Measurements from ENCODE around the gene ATP5PO.
A peak's percentile ranks its signal among the peaks of the same experiment; 100 is the strongest.

The ATP5PO gene, protein sequence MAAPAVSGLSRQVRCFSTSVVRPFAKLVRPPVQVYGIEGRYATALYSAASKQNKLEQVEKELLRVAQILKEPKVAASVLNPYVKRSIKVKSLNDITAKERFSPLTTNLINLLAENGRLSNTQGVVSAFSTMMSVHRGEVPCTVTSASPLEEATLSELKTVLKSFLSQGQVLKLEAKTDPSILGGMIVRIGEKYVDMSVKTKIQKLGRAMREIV

DNA sequence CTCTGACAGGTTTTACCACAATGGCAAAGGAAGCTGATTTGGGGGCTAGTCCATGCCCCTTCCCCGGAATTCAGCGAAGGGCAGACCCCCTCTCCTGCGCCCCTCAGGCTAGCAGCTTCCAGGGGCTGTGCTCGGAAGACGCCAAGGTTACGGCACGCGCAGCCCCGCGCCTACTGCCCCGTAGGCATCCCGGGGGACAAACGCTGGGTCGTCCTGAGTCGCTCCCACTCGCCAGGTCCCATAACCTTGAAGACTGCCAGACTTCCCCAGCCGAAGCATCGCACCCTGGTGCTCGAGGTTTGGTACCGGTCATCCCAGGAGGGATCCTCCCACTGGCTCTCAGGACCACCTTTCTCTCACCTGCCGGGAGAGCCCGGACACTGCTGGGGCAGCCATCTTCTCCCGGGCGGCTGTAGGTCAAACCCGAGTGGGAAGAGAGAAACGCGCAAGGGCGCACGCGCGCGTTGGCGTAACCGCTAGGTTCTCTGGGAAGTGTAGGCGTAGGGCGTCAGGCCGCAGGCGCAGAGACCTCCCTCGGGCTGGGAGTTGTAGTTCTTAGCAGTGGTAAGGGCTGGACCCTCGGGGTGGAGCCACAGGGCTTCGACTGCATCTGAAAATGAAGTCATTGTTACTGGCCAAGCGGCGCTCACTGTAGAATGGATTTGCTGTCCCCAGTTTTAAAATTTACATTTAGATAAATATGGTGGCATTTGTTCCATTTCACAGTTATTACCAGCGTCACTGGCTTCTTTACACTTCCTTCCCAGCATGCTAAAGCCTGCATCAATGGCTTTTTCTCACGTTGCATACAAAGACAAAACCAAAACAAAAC is at the start of gene ATP5PO:
Gene ATP5PO (minus strand): TSS at position 437 of the 832 bp plus-strand sequence. CDS start 41 bp downstream, at position 396.
- DNase-seq, result peak; percentile 98 to 99

DNA sequence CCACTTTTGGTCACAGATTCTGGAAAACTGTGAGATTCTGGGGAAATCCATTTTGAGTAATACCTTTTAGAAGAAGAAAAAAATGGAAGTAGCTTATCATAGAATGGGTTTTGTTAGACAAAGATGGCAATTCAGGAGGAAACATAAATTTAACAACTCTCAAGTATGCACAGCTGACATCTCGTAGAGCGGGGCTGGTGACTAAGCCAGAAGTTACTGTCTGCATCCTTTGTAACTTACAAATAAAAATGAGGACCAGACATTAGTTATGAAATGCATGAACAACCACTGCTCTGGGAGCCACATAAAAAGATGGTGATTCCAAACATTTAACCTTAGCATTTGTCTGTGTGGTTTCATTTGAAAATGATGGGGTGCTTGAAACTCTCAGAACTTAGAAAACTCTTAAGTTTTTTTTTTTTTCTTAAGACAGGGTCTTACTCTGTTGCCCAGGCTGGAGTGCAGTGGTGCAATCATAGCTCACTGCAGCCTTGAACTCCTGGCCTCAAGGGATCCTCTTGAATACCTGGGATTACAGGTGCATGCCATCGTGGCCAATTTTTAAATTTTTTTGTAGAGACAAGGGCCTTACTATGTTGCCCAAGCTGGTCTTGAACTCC is 49.2 kb upstream of the ATP5PO start:
- DNase-seq, result no peak

DNA sequence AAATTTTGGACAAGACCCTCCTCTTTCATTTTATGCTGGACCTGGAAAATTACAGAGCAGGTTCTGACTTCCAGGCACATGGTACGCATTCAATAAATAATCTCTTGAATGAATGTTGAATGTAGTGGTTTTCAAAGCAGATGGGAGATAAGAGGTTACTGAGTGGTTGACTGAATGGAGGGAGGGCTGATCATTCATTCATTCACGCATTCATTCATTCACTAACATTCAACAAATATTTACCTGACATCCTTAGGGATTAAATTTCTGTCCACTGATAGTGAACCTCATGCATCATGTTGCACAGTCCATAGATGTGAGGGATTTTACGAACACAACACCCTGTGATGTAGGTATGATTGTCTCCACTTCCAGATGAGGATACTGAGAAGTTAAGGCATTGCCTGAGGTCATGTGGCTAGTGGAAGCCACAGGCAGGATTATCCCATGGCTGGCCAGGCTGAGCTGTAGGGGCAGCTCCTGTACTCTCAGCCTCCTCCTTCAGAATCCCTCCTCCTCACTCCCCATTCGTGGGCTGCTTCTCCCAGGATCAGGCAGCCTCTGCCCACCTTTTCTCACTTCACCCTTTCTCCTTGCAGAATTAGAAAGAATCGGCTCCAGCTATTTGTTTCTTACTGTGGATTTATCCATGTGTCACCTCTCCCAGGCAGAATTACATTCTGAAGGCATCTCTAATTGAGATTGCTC is 48.4 kb upstream of the ATP5PO start:
- no peak for DNase-seq

DNA sequence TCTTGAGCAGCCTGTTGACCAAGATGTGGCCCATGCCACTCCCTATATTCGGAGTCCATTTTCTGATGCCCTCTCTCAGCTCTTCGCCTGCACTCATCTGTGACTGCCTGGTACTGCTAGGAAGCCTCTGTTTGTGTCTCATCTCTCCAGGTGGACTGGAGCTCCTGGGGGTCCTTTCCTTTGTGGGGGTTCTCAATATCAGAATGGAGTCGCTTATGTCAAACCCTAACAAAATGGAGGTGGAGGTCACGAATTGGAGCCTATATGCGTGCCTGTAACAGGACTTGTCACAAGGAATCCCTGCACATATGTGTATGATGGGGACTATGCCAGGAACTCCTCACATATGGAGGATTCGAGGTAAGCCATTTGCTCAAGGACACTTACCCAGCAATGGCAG is 46.7 kb upstream of the ATP5PO start:
- no peak for DNase-seq

DNA sequence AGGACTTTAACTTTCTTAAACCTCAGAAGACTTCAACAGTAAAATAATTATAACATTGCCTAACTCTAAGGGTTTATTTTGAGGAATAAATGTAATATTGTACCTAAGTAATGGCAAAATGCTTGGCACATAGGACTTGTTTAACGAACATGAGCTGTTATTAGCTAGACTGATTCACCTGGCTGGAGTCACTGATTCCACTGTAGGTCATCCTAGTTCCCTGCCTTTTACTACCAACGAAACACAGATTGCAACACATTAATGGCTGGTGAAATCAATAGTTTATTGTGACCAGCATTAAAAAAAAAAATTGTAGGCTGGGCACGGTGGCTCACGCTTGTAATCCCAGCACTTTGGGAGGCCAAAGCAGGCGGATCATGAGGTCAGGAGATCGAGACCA is 45.5 kb upstream of the ATP5PO start:
- no peak for DNase-seq

DNA sequence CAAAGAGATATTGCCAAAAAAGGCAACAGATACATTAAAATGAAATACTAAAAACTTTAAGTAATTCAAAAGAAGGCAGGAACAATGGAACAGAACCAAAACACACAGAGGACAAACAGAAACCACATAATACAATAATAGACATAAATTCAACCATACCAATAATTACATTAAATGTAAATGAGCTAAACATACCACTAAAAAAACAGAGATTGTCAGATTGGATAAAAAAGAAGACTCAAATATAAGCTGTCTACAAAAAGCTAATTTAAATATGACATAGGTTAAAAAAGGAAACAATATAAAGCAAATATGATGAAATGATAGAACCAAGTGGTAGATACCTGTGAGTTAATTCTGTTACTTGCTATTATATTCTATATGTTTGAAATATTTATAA is 44.1 kb upstream of the ATP5PO start:
- no peak for DNase-seq

DNA sequence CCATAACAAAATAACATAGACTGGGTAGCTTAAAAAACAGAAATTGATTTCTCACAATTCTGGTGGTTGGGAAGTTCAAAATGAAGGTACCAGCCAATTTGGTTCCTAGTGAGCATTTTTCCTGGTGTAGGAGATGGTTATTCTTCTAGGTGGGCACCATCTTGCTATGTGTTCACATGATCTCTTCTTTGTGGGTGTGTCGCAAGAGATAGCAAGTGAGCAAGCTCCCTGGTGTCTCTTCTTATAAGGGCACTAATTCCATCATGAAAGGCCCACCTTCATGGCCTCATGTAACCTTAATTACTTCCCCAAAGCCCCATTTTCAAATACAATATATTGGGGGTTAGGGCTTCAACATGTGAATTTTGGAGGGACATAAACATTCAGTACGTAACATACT is 38.8 kb upstream of the ATP5PO start:
- DNase-seq, result no peak

DNA sequence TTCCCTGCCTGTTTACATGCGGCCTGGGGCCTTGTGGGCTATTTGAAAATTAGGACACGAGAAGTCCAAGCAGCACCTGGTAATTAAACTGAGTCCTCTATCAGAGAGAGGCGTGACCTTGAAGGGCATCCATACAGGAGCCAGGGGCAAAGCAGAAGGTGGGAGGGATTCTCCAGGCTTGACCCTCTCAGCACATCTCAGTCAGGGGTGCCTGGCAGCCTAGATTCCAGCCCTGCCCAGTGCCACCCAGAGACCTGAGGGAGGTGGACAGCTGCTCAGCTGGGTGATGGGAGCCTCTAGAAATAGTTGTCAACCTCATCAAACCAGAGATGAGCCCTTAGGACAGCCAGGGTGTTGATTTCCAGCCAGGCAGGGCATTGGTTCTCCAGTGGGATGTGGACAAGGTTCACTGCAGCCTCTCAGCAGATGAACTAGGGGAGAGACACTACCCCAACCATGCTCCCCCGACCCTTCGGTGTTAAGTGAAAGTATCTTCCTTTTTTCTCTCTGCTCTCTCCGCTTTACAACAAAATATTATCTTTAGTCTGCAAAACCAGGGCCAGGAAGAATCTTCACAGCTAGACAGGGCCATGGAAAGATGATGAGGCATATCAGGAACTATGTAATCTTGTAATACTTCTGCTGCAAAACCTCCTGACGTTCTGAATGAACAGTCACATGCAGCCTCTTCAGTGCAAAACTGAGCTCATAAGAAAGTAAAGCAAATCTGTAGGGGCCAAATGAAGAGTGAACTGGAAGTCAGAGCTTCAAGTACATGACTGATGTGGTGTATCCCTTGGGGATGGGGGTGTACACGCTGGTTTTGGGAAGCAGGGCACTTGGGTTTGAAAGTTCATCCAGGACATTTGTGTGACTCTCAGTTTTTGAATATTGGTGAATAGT is 35.9 kb upstream of the ATP5PO start:
- no peak for DNase-seq

DNA sequence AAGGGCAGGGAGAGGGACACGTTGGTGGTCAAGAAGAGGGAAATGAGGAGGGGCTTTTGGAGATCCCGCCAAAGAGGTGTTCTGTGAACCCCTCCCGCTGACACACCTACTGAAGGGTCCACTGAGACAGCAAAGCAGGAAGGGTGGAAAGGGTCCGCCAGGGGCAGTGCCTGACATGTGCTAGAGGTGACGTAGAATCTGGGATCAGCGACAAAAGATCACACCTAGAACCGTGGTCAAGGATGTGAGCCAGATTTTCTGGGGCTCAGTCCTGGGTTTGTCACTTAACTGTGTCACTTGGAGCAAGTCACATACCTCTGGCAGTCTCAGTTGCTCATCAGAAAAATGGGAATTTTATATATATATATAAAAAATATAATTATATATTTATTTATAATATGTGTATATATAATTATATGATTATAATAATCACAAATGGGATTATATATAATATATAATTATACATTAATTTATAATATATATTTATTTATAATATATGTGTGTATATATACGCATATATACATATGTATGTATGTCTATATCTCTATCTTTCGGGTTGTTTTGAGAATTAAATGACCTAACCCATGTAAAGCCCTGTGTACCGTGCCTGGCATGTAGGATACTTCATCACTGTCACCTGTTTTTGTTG is 35.0 kb upstream of the ATP5PO start:
- no peak for DNase-seq

DNA sequence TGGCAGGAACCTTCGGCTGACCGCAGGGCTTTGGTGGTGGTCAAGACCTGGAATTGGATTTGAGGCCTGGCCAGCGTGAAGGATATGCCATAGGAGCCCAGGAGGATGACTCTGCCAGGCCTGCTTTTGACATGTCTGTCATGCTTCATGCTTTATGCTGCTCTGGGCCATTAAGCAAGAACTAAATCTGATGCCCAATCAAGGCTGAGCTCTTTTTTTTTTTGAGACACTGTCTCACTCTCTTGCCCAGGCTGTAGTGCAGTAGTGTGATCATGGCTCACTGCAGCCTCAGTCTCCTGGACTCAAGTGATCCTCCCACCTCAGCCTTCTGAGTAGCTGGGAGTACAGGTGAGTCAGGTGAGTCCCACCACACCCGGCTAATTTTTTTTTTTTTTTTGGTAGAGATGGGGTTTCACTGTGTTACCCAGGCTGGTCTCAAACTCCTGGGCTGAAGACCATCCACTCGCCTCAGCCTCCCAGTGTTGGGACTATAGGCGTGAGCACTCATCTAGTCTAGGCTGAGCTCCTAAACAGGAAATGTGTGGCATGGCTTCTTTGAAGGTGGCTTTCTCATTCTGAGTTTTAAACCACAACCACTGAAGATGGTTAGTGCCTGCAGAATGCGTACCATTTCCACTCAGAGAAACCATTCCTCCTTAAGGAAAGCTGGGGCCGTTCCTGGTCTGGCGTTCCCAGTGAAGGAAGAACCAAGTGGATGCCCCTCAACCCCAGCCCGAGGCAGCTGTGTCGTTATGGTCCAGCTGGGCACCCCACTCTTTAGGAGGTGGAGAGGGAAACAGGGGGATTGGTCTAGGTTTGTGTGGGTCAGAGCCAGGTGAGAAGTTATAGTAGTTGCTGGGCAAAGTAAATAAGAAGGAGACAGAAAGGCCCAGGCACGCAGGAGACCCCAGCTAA is 34.2 kb upstream of the ATP5PO start:
- no peak for DNase-seq

DNA sequence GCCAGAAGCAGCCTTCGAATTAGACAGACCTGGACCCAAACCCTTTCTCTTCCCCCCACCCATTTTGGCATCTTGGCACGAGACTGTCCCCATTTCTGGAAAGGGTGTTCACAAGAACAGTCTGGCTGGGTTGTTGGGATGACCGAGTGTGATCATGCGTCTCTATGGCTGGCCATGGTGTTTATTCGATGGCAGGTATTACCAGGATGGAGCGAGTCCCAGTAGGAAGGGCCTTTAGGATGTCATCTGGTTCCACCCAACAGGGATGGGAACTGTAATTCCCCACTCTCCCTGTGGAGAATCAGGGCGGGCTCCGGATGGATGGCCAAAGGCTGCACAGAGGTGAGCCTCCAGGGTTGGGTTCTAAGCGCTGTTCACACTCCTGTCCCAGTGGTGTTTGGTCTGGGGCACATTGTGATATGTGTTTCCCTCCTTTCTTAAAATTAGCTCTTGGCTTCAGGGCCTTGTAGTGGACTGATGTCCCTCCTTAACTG is 33.4 kb upstream of the ATP5PO start:
- DNase-seq, result no peak

DNA sequence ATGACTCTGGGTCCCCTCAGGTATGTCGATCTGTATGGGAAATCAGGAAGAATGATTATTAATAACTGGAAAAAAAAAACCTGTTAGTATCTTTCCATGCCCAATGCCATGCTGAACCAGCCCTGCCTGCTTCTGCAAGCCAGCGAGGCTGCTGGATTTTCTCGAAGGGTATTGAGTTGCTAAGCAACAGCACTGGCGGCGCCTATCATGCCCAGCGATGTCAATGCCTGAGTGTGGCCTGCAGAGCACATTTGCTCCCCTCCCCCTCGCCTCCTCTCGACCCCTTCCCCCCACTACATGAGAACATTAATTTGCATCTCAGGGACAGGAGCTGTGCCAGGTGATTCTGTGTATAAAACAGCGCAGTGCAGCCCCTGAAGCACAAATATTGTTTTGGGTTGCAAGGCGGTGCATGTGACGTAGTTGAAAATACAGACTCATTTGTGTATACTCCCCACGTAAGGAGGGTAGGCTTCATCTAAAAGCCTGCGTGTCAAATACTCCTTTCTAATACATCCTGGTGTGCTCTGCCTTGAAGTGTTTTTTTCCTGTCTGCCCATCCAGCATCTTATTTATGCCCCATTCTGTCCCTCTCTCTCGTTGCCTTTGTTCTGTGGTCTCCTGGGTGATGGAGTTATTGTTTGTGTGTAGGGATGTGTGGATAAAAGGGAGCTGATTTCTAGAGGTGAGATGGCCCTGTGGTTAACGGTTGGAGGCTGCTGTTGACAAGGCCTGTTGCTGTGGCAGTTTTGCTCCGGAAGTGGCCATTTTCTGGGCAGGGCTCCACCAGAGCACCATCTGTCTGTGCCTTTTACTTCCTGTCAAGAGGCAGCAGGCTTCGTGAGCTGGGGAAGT is 32.7 kb upstream of the ATP5PO start:
- peak; percentile 31 to 83 for DNase-seq

DNA sequence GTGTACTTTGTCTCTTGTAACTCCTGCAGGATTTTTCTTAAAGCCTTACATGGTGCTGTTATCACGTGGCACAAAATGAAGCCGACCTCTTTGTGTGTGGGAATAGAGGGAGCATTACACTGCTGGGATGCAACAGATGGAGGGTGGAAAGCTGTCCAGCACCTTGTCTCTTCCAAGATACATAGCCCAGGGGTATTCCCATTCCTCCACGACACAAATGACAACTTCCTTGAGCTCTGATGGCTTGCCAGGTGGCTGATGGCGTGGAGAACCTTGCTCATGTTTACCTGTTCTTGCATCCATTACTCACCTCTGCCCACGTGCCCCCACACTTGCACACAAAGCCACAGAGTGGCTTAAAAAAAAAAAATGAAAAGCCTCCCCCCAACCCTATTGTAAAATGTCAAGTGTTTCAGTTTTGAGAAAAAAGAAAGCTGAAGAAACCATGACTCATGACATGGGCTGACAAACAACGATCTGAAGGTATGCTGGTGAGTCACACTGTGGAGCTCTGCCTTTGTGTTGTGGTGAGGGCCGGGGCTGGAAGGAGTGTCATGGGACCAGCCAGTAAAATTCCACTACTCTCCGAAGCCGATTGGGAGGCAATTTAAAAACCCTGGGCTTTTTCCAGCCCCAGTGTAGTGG is 32.0 kb upstream of the ATP5PO start:
- DNase-seq, result peak in 1 of 2 experiments; percentile 43

DNA sequence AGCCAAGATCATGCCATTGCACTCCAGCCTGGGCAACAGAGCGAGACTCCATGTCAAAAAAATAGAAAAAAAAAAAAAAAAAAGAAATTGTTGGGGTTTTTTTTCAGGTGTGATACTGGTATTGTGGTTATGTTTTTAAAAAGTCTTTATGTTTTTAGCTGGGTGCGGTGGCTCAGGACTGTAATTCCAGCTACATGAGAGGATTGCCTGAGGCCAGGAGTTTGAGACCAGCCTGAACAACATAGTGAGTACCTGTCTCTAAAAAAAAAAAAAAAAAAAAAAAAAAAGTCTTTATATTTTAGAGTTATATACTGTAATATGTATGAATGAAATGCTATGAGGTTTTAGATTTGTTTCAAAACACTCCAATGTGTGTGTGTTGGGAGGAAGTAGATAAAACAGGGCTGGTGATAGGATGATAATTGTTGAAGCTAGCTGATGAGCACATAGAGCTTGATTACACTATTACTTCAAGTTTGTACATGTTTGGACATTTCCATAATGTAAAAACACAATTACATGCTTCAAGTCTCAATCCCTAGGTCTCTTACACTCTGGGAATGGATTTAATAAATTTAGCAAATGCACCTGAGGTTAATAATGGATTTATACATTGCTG is 30.2 kb upstream of the ATP5PO start:
- DNase-seq, result no peak

DNA sequence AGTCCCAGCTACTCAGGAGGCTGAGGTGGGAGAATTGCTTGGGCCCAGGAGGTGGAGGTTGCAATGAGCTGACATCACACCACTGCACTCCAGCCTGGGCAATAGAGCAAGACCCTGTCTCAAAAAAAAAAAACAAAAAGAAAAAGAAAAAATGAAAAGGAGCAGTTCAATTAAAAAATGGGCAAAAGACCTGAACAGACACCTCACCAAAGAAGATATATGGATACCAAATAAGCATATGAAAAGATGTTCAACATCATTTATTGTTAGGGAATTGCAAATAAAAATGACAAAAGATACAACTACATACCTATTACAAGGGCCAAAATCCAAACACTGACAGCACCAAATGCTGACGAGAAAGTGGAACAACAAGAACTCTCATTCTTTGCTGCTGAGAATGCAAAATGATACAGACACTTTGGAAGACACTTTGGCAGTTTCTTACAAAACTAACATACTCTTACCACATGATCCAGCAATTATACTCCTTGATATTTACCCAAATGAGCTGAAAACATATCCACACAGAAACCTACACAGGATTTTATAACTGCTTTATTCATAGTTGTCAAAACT is 28.7 kb upstream of the ATP5PO start:
- no peak for DNase-seq

DNA sequence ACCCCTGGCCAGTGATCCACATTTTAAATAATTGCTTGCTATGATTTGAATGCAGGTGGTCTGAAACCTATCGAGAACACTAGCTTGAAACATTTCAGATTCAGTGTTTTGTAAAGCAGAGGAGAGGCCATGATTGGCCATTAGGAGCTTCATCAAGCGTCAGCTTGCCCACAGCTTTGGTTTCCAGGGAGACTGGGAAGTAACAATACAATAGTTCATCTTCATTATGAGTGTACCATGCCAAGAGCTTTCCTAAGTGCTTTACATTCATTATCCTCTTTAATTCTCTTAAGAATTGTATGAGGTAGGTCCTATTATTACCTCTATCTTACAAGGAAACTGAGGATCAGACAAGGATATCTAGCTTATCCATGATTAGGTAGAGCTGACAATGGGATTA is 27.7 kb upstream of the ATP5PO start:
- no peak for DNase-seq

DNA sequence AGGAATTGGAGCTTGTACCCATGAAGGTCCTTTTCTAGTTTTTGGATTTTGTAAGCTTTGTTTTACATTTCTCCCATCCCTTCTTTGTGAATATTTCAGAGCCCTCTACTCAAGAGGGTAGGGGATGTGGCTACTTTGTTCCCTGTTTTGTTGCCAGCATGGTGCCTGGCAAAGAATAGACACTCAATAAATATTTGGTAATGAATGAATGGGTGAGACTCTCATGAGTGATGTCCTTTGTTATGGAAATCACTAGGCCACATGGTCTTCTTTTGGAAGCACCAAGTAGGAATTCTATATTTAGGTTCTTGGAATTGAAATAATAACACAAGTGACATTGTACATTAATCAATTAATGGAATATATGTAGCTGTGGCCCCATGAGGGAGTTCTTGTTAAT is 26.8 kb upstream of the ATP5PO start:
- DNase-seq, result no peak

DNA sequence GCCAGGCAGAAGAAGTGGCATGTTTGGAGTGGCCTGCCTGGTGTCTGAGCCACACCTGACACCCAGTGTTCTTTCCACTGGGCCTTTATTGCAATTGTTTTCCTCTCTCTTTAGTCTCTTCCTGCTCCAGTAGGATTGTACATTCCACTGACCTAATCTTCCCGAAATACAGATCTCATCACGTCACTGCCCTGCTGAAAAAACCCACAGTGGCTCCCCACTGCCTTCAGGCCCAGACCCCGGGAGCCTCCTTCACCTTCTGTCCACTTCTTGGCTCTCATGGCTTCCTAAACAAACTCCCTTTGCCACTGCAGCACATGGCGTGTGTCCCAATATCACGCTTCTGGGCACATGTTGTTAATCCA is 25.3 kb upstream of the ATP5PO start:
- DNase-seq, result no peak
